HG03460 (cell line): ENCODE results near the gene NFYA.
A peak's percentile ranks its signal among the peaks of the same experiment; 100 is the strongest.

ENCODE experiments used
- ATAC-seq: cut with Tn5 transposase; IDR thresholded peaks from one replicate; pipeline ENCODE4 v1.9.1; 2021; ENCODE audit not compliant: unreplicated experiment

Gene NFYA

DNA sequence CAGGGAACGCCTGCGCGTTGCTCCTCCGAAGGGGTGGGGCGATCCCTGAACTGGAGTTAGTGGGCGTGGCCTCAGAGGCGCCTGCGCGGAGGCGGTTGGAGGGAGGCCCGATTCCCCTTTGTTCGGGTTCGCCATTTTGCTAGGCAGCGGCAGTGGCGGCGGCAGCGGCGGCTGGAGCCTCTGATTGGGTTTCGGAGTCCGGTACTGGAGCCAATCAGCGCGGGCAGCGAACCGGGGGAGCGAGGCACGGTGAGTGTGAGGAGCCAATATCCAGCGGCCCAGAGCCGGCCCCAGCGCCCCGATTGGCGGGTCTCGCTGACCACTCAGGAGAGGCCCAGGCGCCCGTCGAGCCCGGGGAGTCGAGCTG lies at the start of gene NFYA:
Gene NFYA, plus strand, starts transcription at position 139 of the 367 bp plus-strand sequence. CDS start 6,116 bp downstream, outside the sequence.
- peak; percentile 62 for ATAC-seq

- no peak for ATAC-seq
Measured at GRCh38 chr6:41023114-41023513, 49.7 kb upstream of the NFYA start.

DNA sequence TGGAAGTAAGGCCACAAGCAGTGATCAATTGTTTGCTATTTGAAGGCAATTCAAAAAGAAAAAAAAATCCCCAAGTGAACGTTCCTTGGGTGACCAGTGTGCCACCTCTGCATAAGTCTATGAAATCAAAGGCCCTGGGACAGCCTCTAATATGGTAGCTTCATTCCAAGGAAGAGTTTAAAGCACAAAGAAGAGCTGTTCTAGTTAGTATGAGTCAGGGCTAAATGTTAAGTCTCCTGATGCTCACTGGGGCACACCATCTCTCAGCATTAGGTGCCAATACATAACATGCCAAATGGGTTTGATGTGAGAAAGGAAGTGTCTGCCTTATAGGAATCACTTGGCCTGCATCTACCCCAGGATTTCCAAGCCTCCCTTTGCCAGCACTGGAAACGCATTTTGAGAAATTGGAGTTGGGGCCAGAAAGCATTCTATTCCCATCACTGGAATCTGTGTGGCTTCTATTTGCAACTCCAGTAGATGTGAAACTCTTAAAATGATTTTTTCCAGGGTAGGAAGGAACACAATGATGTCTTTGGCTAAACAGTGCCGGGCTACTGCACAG lies 46.7 kb upstream of the NFYA start:
- ATAC-seq: no peak

DNA sequence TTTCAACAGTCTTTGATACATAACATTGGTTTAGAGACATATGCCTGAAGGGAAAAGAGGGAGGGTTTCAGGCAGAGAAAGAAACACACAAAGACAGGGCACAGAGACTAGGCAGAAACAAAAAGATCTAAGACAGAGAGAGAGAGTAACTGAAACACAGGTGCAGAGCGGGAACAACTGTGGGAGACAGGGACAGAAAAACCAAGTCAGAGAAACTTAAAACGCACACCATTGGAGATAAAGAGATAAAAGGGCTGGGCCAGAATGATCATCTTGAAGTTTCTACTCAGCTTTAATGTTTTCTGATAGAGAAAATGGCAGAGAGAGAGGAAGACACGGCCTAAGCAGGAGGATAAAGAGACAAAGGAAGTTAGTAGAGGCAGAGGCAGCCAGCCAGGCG lies 45.5 kb upstream of the NFYA start:
- ATAC-seq: peak; percentile 9

GRCh38 chr6:41027799-41028560 lies 44.8 kb upstream of the NFYA start:
- peak; percentile 88 for ATAC-seq

GRCh38 chr6:41028561-41029412 lies 44.0 kb upstream of the NFYA start:
- peak; percentile 52 for ATAC-seq

- no peak for ATAC-seq
Measured at GRCh38 chr6:41032830-41033229, 39.9 kb upstream of the NFYA start.

DNA sequence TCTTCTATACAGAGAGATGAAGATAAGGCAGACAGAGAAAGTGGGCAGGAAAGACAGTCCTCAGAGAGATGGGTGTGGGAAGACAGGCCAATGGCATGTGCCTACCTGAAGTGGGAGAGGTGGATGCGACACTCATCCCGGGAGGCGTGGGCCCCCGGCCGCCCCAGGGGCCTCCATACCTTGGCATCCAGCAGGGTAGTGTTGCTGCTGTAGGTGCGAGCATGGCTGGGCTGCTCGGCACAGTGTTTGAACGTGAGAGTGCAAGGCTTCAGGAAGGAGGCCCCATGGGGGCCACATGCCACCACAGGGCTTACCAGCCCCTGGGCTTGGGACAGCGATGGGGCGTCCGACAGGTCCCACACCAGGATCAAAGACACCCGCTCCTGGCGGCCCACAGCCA lies 39.0 kb upstream of the NFYA start:
- ATAC-seq: no peak

DNA sequence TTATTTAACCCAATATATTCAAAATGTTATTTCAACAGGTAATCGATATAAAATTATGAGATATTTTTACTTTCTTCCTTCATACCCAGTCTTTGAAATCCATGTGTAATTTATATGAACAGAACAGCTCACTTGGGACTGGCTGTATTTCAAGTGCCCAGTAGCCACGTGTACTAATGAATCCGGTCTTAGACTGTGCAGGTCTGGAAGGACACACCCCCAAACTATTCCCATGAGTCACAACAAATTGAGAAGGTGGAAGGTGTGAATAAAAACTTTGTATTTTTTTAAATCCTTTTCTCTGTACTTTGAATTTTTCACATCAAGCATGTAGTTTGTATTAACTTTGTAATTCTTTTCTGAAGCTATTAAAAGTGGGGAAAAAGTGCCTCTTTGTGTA lies 36.6 kb upstream of the NFYA start:
- no peak for ATAC-seq

DNA sequence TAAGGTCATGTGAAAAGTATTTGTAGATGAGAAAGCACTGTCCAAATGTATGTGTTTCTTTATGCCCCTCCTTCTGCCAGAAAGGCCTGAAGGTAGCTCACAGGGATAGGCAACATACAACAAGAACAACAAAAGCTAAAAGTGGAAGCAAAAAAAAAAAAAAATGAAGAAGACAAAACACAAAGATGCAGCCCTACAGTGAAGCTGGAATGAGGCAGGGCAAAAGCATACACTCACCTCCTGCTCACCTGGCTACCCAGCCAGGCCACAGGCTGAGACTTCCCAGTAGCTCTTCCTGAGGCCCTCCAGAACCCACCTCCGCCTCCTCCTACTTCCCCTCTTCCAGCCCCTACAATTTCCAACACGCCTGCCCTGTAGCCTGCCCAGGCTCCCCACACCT lies 36.2 kb upstream of the NFYA start:
- ATAC-seq: no peak

GRCh38 chr6:41037107-41037900 lies 35.5 kb upstream of the NFYA start:
- ATAC-seq: no peak

GRCh38 chr6:41038205-41038604 lies 34.6 kb upstream of the NFYA start:
- no peak for ATAC-seq

DNA sequence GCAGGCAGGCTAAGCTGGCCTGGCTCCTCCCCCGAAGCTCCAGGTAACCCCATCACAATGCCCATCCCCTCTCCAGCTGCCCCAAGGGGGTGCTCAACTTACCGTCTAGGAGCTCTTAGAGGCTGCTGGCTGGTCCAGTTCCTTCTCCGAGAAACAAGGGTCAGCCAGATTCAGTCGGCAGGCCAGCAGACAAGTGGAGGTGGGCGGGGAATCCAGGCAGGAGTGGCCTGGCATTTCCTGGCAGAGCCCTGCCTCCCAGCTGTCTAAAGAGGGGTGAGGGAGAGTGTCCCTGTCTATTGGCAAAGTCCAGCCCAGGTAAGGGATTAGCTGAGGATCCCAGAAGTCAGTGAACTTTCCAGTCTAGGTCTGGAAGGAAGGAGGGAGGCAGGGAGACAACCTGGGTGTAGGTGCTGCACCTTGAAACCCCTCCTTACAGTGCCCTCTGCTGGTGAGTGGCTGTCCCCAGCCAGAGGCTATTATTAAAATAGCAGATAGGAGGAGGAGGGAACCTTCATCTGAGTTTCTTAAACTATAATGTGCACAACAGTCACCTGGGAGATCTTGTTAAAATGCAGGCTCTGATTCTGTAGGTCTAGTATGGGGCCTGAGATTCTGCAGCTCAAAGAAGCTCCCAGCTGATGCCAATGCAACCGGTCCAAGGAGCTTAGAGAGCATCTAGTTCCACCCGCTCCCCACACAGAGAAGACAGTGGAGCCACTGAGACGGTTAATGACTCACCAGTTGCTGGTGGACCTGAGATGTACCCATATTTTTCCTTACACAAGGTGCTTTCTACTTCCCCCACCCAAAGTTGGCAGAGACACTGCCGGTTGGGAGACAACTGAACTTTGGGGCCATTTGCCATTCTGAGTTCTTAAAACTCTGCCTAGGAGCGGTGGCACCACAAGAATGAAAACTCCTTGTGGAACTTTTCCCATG lies 33.4 kb upstream of the NFYA start, which contains the start of gene UNC5CL:
Gene UNC5CL, minus strand, starts transcription at position 162 of the 939 bp plus-strand sequence. CDS start 4,147 bp downstream, outside the sequence.
- no peak for ATAC-seq

DNA sequence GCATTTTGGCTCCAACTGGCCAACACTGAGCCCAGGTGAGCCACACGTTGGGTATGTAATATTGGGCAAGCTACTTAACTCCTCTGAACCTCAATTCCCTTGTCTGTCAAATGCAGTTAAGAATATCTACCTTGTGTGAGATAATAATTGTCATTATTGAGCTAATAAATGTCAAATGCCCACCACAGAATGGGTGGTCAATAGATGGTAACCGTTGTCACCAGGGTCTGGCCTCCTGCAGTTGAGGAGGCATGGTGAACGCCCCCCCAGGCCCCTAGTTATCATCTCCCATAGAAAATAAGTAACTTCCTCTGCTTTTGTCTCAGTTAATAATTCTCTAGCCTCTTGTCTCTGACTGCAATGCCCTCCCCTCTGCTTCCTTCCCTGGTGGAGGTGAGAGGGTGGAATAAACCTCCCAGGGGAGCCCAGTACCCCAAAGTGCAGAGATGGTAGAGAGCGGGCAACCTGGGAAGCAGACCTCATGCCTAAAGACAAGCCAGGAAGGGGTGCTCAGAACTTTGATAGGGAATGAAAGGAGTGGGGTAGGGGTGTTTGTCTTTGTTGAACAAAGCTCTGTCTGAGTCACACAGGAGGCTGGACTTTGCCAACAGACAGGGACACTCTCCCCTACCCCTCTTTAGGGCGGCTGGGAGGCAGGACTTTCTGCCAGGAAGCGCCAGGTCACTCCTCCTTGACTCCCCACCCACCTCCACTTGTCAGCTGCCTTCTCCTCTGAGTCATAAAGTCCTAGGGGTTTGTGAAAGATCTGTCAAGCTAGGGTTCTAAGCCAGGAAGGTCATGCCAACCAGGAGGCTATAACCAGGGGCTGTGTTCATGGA lies 32.5 kb upstream of the NFYA start:
- ATAC-seq: no peak

DNA sequence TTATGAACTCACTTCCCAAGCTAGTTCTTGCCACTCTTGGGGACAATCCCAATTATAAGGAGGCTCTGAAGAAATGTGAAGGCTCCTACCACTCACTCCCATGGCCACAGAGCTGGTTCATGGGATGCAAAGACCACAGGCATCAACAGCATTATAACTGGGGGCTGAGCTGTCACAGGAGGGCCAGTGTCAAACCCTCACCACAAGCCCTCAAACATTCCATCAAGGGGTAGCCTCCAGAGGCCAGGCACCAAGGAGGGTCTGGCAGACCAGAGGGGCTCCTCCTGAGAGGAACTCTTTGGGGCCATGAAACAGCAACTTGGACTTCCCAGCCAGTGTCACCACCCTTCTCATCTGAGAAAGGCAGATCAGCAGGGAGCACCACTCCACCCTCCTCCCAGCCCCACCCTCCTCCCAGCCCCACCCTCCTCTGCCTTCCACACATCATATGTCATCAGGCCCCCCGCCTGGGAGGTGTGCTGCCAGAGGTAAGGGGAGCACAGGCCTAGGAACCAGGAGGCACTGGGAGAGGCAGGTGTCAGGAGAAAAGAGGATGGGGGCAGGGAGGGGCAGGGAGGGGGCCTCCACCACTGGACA lies 31.7 kb upstream of the NFYA start:
- ATAC-seq: no peak

DNA sequence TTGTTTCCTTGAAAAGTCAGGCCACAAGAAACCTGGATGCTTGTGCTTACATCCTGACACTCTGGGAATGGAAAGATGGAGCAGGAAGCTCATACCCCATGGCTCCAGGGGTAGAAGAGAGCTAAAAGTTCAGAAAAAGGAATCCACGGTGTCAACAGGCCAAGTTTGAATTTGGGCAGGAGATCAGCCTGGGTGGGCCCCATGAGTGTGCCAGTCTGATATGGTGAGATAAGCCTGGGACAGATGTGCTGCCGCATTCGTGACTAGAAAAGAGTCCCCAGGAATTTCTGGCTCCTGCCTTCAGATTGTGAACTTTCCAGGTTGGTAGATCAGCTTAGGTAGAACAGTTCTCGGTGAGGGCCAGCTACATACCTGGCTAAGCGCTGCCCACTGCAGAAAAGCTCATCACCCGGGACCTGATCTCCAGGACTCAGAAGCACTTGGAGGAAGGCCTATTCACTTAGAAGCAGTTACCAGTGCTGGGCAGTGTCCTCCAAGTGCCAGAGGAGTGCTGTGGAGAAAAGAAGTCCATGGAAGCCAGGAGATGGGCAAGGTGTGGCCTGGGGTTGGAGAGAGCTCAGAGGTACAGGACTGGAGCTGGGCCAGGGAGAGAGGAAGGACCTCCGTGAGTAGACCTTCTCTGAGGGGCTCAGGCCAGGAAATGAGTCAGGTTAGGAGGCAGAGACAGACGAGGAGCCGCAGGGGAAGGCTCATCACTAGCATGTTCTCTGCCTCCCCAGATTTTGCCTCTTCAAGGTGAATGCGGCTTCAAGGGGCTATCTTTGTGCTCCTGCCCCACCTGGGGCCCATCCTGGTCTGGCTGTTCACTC lies 30.3 kb upstream of the NFYA start, which contains the start of gene TSPO2:
Gene TSPO2, plus strand, starts transcription at position 242 of the 830 bp plus-strand sequence. Its CDS starts 519 bp downstream, at position 761.
- ATAC-seq: no peak

DNA sequence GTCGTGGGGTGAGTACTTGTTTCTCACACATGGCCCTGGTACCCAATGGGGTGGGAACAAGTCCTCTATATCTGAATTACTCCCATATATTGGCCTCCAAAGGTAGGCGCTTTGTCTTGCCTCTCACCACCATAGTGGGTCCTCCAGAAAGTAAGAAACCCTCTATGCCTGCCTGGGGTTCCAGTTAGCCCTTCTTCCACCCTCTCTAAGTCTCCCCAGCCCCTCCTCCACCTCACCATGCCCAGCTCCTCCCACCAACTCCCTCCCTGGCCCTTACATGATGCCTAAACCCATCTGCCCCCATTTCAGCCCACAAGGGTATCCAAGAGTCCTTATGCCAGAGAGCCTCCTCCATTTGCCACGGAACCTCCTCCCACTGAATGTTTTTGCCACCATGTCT lies 29.6 kb upstream of the NFYA start:
- no peak for ATAC-seq

- ATAC-seq: no peak
Measured at GRCh38 chr6:41045664-41046063, 27.1 kb upstream of the NFYA start.
